ENCODE data around the gene PTBP1. TPM values are rescaled to one million over a fixed set of nuclear protein-coding genes. Genes with fewer than 3 reads are reported as not detected.
"Not testable (repeated sequence)": the region's sequence is repeated elsewhere in the genome, so short reads cannot be mapped to it uniquely, and the experiment has no call there.

Gene PTBP1
- total RNA-seq, 1 donor from 2014 or later = 237 TPM

- H2AFZ ChIP-seq (replicated peaks) = no peak overlapping the region
- Mint-ChIP-seq H3K27ac (no peak overlapping the region), H3K4me3 (no peak overlapping the region), H3K9me3 (peaks cover 2% of the 10 kb centered on the region), H3K36me3 (peaks cover 28% of the 10 kb centered on the region), H3K27me3 (ENCODE audit: insufficient read depth, low read depth) (peaks cover 17% of the 10 kb centered on the region), H3K4me1 (peaks cover 10% of the 10 kb centered on the region)
- H3K9ac ChIP-seq = no peak overlapping the region
- no peak for TF ChIP-seq EZH2 (IDR thresholded peaks at IDR 0.05)
- TF ChIP-seq EZH2phosphoT487 (IDR thresholded peaks at IDR 0.05) = no peak
- TF ChIP-seq CTCF (IDR thresholded peaks at IDR 0.05) = no peak
- no peak overlapping the region for H3K27ac ChIP-seq
- DNase-seq (ENCODE audit: low spot score) = no peak
- H3K36me3 ChIP-seq = no peaks in the 10 kb centered on the region
- H3K9me3 ChIP-seq (ENCODE audit: low read depth) = no peaks in the 10 kb centered on the region
- H3F3A ChIP-seq (ENCODE audit: low read depth) = peaks cover 29% of the 10 kb centered on the region
- no peak overlapping the region for H3K4me2 ChIP-seq
- no peaks in the 10 kb centered on the region for H3K4me1 ChIP-seq
- peaks cover 50% of the 10 kb centered on the region for H4K20me1 ChIP-seq (ENCODE audit: low read depth)
- H3K27me3 ChIP-seq = no peaks in the 10 kb centered on the region
- peaks cover 35% of the 10 kb centered on the region for H3K79me2 ChIP-seq (ENCODE audit: low read depth)
- no peak overlapping the region for H3K4me3 ChIP-seq
Measured at GRCh38 chr19:815079-815774, 18.0 kb downstream of the PTBP1 start.

GRCh38 chr19:815775-816499, 18.7 kb downstream of the PTBP1 start:
- Mint-ChIP-seq H3K36me3 (peaks cover 25% of the 10 kb centered on the region), H3K4me1 (peaks cover 10% of the 10 kb centered on the region), H3K27me3 (ENCODE audit: insufficient read depth, low read depth) (peaks cover 18% of the 10 kb centered on the region), H3K9me3 (peaks cover 2% of the 10 kb centered on the region), H3K27ac (no peak overlapping the region), H3K4me3 (peak overlapping the region; percentile 62)
- no peak for DNase-seq (ENCODE audit: low spot score)
- no peaks in the 10 kb centered on the region for H3K9me3 ChIP-seq (ENCODE audit: low read depth)
- no peak overlapping the region for H3K4me3 ChIP-seq
- H3K4me1 ChIP-seq = no peaks in the 10 kb centered on the region
- H3K27me3 ChIP-seq = no peaks in the 10 kb centered on the region
- no peak overlapping the region for H3K4me2 ChIP-seq
- H3K27ac ChIP-seq = no peak overlapping the region
- no peak overlapping the region for H3K9ac ChIP-seq
- TF ChIP-seq EZH2phosphoT487 (IDR thresholded peaks at IDR 0.05) (no peak), CTCF (IDR thresholded peaks at IDR 0.05) (no peak), EZH2 (IDR thresholded peaks at IDR 0.05) (no peak)
- peaks cover 50% of the 10 kb centered on the region for H4K20me1 ChIP-seq (ENCODE audit: low read depth)
- no peak overlapping the region for H2AFZ ChIP-seq (replicated peaks)
- H3K79me2 ChIP-seq (ENCODE audit: low read depth) = peaks cover 42% of the 10 kb centered on the region
- no peaks in the 10 kb centered on the region for H3K36me3 ChIP-seq
- peaks cover 24% of the 10 kb centered on the region for H3F3A ChIP-seq (ENCODE audit: low read depth)

- peaks cover 22% of the 10 kb centered on the region for H3K36me3 Mint-ChIP-seq
- no peak overlapping the region for H3K27ac ChIP-seq
- H3K9ac ChIP-seq = no peak overlapping the region
- DNase-seq (ENCODE audit: low spot score) = no peak
- H3K4me3 ChIP-seq = no peak overlapping the region
- no peak overlapping the region for H2AFZ ChIP-seq (replicated peaks)
- no peak for TF ChIP-seq CTCF (IDR thresholded peaks at IDR 0.05)
- peaks cover 45% of the 10 kb centered on the region for H4K20me1 ChIP-seq (ENCODE audit: low read depth)
- no peak overlapping the region for H3K4me3 Mint-ChIP-seq
- H3K4me2 ChIP-seq = no peak overlapping the region
- H3K27ac Mint-ChIP-seq = no peak overlapping the region
- H3K79me2 ChIP-seq (ENCODE audit: low read depth) = peaks cover 48% of the 10 kb centered on the region
- no peaks in the 10 kb centered on the region for H3K36me3 ChIP-seq
- no peaks in the 10 kb centered on the region for H3K9me3 ChIP-seq (ENCODE audit: low read depth)
- peaks cover 18% of the 10 kb centered on the region for H3K27me3 Mint-ChIP-seq (ENCODE audit: insufficient read depth, low read depth)
- H3K4me1 ChIP-seq = no peaks in the 10 kb centered on the region
- no peaks in the 10 kb centered on the region for H3K27me3 ChIP-seq
- H3K4me1 Mint-ChIP-seq = peaks cover 10% of the 10 kb centered on the region
- peaks cover 19% of the 10 kb centered on the region for H3F3A ChIP-seq (ENCODE audit: low read depth)
- H3K9me3 Mint-ChIP-seq = peaks cover 2% of the 10 kb centered on the region
Measured at GRCh38 chr19:816500-816857, 19.2 kb downstream of the PTBP1 start.

GRCh38 chr19:820212-820611, 23.0 kb downstream of the PTBP1 start:
- not testable (repeated sequence) for H3K36me3 ChIP-seq; H3K27ac ChIP-seq; DNase-seq (ENCODE audit: low spot score); H3K9me3 ChIP-seq (ENCODE audit: low read depth); H3K27me3 ChIP-seq; H3K9me3 Mint-ChIP-seq; H2AFZ ChIP-seq (replicated peaks); H3K27ac Mint-ChIP-seq; H3K9ac ChIP-seq
- Histone ChIP-seq H4K20me1 (ENCODE audit: low read depth) (peaks cover 33% of the 10 kb centered on the region), H3K4me2 (peak overlapping the region; percentile 93), H3F3A (ENCODE audit: low read depth) (peaks cover 23% of the 10 kb centered on the region), H3K4me1 (peaks cover 16% of the 10 kb centered on the region), H3K4me3 (peak overlapping the region; percentile 99), H3K79me2 (ENCODE audit: low read depth) (peaks cover 51% of the 10 kb centered on the region)
- Mint-ChIP-seq H3K4me1 (peaks cover 20% of the 10 kb centered on the region), H3K36me3 (peaks cover 12% of the 10 kb centered on the region), H3K27me3 (ENCODE audit: insufficient read depth, low read depth) (peaks cover 16% of the 10 kb centered on the region), H3K4me3 (peak overlapping the region; percentile 87)

Measured in neural progenitor cell (in vitro differentiated cells).